PC-3 (cell line): ENCODE results near the gene LRBA. TPM values are rescaled to one million over a fixed set of nuclear protein-coding genes. Genes with fewer than 3 reads are reported as not detected.

Experiments used
- ATAC-seq: fragments of 200-7000 bp; cut with Tn5 transposase; 2 replicates; pipeline ENCODE4 v1.9.1; 2020; ENCODE audit warnings: mild to moderate bottlenecking, moderate library complexity
- BruUV-seq: library from RNA; stranded (reverse); fragments of 400-500 nt; replicated peaks from 2 replicates; lab custom pipeline; 2021; lab: Mats Ljungman, UMichigan
- CTCF ChIA-PET: fragments of 300-600 bp; sonication (Branson Sonifier 250); formaldehyde crosslinking; loops from one replicate; lab custom pipeline; 2022; ENCODE audit warnings: antibody characterized with exemption; lab: Charles Lee
- POLR2A ChIA-PET: fragments of 300-600 bp; sonication (Branson Sonifier 250); formaldehyde crosslinking; loops from one replicate; lab custom pipeline; 2022; ENCODE audit warnings: antibody characterized with exemption; ENCODE audit not compliant: unreplicated experiment; lab: Charles Lee
- DNase-seq: peaks from one replicate; pipeline ENCODE4 v3.0.0-alpha.2; 2015
- H2AFZ ChIP-seq: fragments of 300-600 bp; sonication (generic); 2 replicates; pipeline ENCODE4 v1.6.0; 2016; ENCODE audit warnings: antibody characterized with exemption, low read length
- H3F3A ChIP-seq: fragments of 300-600 bp; sonication (generic); one replicate; pipeline ENCODE4 v1.6.0; 2017; ENCODE audit warnings: antibody characterized with exemption, low read length, control low read depth, mild to moderate bottlenecking; ENCODE audit not compliant: unreplicated experiment
- H3K27ac ChIP-seq: fragments of 300-600 bp; sonication (generic); 2 replicates; pipeline ENCODE4 v1.5.1; 2016; ENCODE audit warnings: mild to moderate bottlenecking, low read length
- H3K27me3 ChIP-seq: fragments of 300-600 bp; sonication (generic); 2 replicates; pipeline ENCODE4 v1.6.1; 2016; ENCODE audit warnings: low read length, mixed read lengths
- H3K36me3 ChIP-seq: fragments of 300-600 bp; sonication (generic); 2 replicates; pipeline ENCODE4 v1.6.1; 2016; ENCODE audit warnings: low read depth, mixed run types, low read length, mixed read lengths
- H3K4me1 ChIP-seq: fragments of 300-600 bp; sonication (generic); 2 replicates; pipeline ENCODE4 v1.5.1; 2016; ENCODE audit warnings: low read length; ENCODE audit not compliant: insufficient read depth
- H3K4me2 ChIP-seq: fragments of 300-600 bp; sonication (generic); 2 replicates; pipeline ENCODE4 v1.6.0; 2016; ENCODE audit warnings: low read length
- H3K4me3 ChIP-seq: fragments of 300-600 bp; sonication (generic); 2 replicates; pipeline ENCODE4 v1.5.1; 2016; ENCODE audit warnings: mild to moderate bottlenecking, low read length, mixed read lengths
- H3K79me2 ChIP-seq: fragments of 300-600 bp; sonication (generic); 2 replicates; pipeline ENCODE4 v1.6.1; 2017; ENCODE audit warnings: low read length, mixed read lengths
- H3K9ac ChIP-seq: fragments of 300-600 bp; sonication (generic); 2 replicates; pipeline ENCODE4 v1.6.0; 2016; ENCODE audit warnings: mild to moderate bottlenecking, low read length
- H3K9me2 ChIP-seq: fragments of 300-600 bp; sonication (generic); replicated peaks from 2 replicates; pipeline ENCODE4 v1.6.1; 2016; ENCODE audit warnings: mixed run types, low read length, mixed read lengths
- H3K9me3 ChIP-seq: fragments of 300-600 bp; sonication (generic); 2 replicates; pipeline ENCODE4 v1.6.1; 2016; ENCODE audit warnings: low read length, mixed read lengths
- H4K20me1 ChIP-seq: fragments of 300-600 bp; sonication (generic); 2 replicates; pipeline ENCODE4 v1.6.1; 2016; ENCODE audit warnings: low read length, mixed read lengths
- CTCF ChIP-seq: fragments of 300-600 bp; sonication (generic); conservative IDR thresholded peaks from 2 replicates; pipeline ENCODE4 v1.5.1; 2017; ENCODE audit warnings: antibody characterized with exemption, low read depth, mild to moderate bottlenecking, low read length
- EZH2 ChIP-seq: fragments of 300-600 bp; sonication (generic); IDR thresholded peaks from one replicate; pipeline ENCODE4 v1.6.1; 2017; ENCODE audit warnings: antibody characterized with exemption, mild to moderate bottlenecking, low read length; ENCODE audit not compliant: unreplicated experiment
- EZH2phosphoT487 ChIP-seq: fragments of 300-600 bp; sonication (generic); IDR thresholded peaks from 2 replicates; pipeline ENCODE4 v1.6.1; 2018; ENCODE audit warnings: mild to moderate bottlenecking, antibody characterized with exemption, low read length, borderline replicate concordance
- intact Hi-C: fragments of 100-400 bp; cut with micrococcal nuclease; formaldehyde crosslinking; loops from 2 replicates; pipeline ENCODE4 v1.9.0; 2023
- total RNA-seq: library from RNA; depleted of rRNA; stranded (reverse); fragments of >200 nt; gene quantifications from 2 replicates; pipeline ENCODE4 v1.2.3, GENCODE V29; 2014

The LRBA gene
- total RNA-seq, 1 experiment from 2014 or later, result 40.8 TPM

GRCh38 chr4:150534818-150535217 lies 480.3 kb downstream of the LRBA start:
- H3K9me3 ChIP-seq, result no peaks in the 10 kb centered on the region
- H3K4me1 ChIP-seq, result no peaks in the 10 kb centered on the region
- H3F3A ChIP-seq, result no peaks in the 10 kb centered on the region
- ChIA-PET POLR2A (no interaction called here), CTCF (no interaction called here)
- H3K27me3 ChIP-seq, result no peaks in the 10 kb centered on the region
- no TSS peak for BruUV-seq
- H3K36me3 ChIP-seq, result no peaks in the 10 kb centered on the region
- TF ChIP-seq EZH2phosphoT487 (no peak), EZH2 (no peak), CTCF (no peak)
- H3K4me3 ChIP-seq, result no peak overlapping the region
- no peak overlapping the region for H2AFZ ChIP-seq
- no peak for ATAC-seq
- no peaks in the 10 kb centered on the region for H4K20me1 ChIP-seq
- no peak overlapping the region for H3K9ac ChIP-seq
- no peaks in the 10 kb centered on the region for H3K9me2 ChIP-seq
- no peak for DNase-seq
- H3K4me2 ChIP-seq, result no peak overlapping the region
- intact Hi-C loops, result no loop called here
- H3K79me2 ChIP-seq, result no peaks in the 10 kb centered on the region
- H3K27ac ChIP-seq, result no peak overlapping the region

GRCh38 chr4:150533673-150534072 lies 481.4 kb downstream of the LRBA start:
- CTCF ChIA-PET, result no interaction called here
- DNase-seq, result no peak
- Histone ChIP-seq H3F3A (no peaks in the 10 kb centered on the region), H2AFZ (no peak overlapping the region), H3K9me2 (no peaks in the 10 kb centered on the region), H3K4me1 (no peaks in the 10 kb centered on the region), H3K9ac (no peak overlapping the region), H3K27ac (no peak overlapping the region), H3K27me3 (no peaks in the 10 kb centered on the region), H3K79me2 (no peaks in the 10 kb centered on the region), H3K4me2 (no peak overlapping the region), H4K20me1 (no peaks in the 10 kb centered on the region), H3K9me3 (no peaks in the 10 kb centered on the region), H3K4me3 (no peak overlapping the region), H3K36me3 (no peaks in the 10 kb centered on the region)
- no peak for ATAC-seq
- no peak for TF ChIP-seq EZH2
- no peak for TF ChIP-seq CTCF
- TF ChIP-seq EZH2phosphoT487, result no peak
- intact Hi-C loops, result no loop called here
- no TSS peak for BruUV-seq
- POLR2A ChIA-PET, result no interaction called here

GRCh38 chr4:150525321-150525868 lies 489.7 kb downstream of the LRBA start:
- Histone ChIP-seq H3K4me1 (peaks cover 11% of the 10 kb centered on the region), H3K27ac (peak overlapping the region; percentile 11; the same call in 1 of the 2 replicates), H3K9ac (no peak overlapping the region), H3K79me2 (no peaks in the 10 kb centered on the region), H3K4me3 (no peak overlapping the region), H3F3A (no peaks in the 10 kb centered on the region), H3K4me2 (0 out of 2 replicates have a peak overlapping the region, but pooled peaks have one; percentile 16), H3K27me3 (no peaks in the 10 kb centered on the region), H3K36me3 (no peaks in the 10 kb centered on the region), H4K20me1 (no peaks in the 10 kb centered on the region), H3K9me2 (no peaks in the 10 kb centered on the region), H3K9me3 (no peaks in the 10 kb centered on the region), H2AFZ (no peak overlapping the region)
- no peak for TF ChIP-seq EZH2
- POLR2A ChIA-PET, result no interaction called here
- no TSS peak for BruUV-seq
- peak; percentile 56; the same call in 1 of the 2 replicates for ATAC-seq
- intact Hi-C loops, result no loop called here
- CTCF ChIA-PET, result no interaction called here
- DNase-seq, result peak; percentile 41
